Panc1 (cell line): Measurements from ENCODE around the gene PPM1D.

Source experiments
- POLR2AphosphoS5 ChIP-seq: IDR thresholded peaks from 2 replicates; pipeline ENCODE4 v1.6.1; 2012; ENCODE audit warnings: mild to moderate bottlenecking, low read depth, low read length, moderate library complexity
- TF ChIP-seq, protein P1 (sequence below): fragments of 450-650 bp; IDR thresholded peaks from 2 replicates; pipeline ENCODE4 v1.5.1; 2017; ENCODE audit warnings: mild to moderate bottlenecking
- TF ChIP-seq, protein P2 (sequence below), 2 experiments: IDR thresholded peaks; 2 replicates each; pipeline ENCODE4 v1.6.1; 2011 to 2012; ENCODE audit warnings: low read depth in 2 of 2, control low read depth in 1 of 2, low read length in 1 of 2, mild to moderate bottlenecking in 1 of 2, moderate library complexity in 1 of 2; ENCODE audit not compliant: insufficient read depth in 1 of 2

DNA sequence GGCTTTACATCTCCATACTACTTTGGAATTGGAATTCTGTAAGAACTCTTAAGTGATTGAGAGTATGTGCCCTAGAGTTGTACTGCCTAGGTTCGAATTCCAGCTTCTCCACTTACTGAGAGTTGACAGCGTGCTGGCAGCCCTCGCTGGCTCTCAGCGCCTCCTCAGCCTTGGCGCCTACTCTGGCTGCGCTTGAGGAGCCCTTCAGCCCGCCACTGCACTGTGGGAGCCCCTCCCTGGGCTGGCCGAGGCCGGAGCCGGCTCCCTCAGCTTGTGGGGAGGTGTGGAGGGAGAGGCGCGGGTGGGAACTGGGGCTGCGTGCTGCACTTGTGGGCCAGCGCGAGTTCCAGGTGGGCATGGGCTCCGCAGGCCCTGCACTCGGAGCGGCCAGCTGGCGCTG lies 13.3 kb downstream of the PPM1D start:
- TF ChIP-seq, protein P1, sequence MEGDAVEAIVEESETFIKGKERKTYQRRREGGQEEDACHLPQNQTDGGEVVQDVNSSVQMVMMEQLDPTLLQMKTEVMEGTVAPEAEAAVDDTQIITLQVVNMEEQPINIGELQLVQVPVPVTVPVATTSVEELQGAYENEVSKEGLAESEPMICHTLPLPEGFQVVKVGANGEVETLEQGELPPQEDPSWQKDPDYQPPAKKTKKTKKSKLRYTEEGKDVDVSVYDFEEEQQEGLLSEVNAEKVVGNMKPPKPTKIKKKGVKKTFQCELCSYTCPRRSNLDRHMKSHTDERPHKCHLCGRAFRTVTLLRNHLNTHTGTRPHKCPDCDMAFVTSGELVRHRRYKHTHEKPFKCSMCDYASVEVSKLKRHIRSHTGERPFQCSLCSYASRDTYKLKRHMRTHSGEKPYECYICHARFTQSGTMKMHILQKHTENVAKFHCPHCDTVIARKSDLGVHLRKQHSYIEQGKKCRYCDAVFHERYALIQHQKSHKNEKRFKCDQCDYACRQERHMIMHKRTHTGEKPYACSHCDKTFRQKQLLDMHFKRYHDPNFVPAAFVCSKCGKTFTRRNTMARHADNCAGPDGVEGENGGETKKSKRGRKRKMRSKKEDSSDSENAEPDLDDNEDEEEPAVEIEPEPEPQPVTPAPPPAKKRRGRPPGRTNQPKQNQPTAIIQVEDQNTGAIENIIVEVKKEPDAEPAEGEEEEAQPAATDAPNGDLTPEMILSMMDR, result no peak
- TF ChIP-seq POLR2AphosphoS5, result no peak
- TF ChIP-seq, protein P2, sequence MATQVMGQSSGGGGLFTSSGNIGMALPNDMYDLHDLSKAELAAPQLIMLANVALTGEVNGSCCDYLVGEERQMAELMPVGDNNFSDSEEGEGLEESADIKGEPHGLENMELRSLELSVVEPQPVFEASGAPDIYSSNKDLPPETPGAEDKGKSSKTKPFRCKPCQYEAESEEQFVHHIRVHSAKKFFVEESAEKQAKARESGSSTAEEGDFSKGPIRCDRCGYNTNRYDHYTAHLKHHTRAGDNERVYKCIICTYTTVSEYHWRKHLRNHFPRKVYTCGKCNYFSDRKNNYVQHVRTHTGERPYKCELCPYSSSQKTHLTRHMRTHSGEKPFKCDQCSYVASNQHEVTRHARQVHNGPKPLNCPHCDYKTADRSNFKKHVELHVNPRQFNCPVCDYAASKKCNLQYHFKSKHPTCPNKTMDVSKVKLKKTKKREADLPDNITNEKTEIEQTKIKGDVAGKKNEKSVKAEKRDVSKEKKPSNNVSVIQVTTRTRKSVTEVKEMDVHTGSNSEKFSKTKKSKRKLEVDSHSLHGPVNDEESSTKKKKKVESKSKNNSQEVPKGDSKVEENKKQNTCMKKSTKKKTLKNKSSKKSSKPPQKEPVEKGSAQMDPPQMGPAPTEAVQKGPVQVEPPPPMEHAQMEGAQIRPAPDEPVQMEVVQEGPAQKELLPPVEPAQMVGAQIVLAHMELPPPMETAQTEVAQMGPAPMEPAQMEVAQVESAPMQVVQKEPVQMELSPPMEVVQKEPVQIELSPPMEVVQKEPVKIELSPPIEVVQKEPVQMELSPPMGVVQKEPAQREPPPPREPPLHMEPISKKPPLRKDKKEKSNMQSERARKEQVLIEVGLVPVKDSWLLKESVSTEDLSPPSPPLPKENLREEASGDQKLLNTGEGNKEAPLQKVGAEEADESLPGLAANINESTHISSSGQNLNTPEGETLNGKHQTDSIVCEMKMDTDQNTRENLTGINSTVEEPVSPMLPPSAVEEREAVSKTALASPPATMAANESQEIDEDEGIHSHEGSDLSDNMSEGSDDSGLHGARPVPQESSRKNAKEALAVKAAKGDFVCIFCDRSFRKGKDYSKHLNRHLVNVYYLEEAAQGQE (IDR thresholded peaks at IDR 0.05; ENCODE audit: insufficient read depth in 1 of 2, low read depth in 2 of 2, low read length in 1 of 2), result no peak
